Breast epithelium (tissue), 4 donors: ENCODE results near the gene SDK1. TPM values are rescaled to one million over a fixed set of nuclear protein-coding genes. Genes with fewer than 3 reads are reported as not detected.
"Not testable (repeated sequence)": the region's sequence is repeated elsewhere in the genome, so short reads cannot be mapped to it uniquely, and the experiment has no call there.

ENCODE experiments used
- DNase-seq, 2 donors: peaks; one replicate each; pipeline ENCODE4 v3.0.0-alpha.2; 2019; ENCODE audit warnings: low spot score in 2 of 2
- H3K27ac ChIP-seq, 2 donors: fragments of 200-600 bp; sonication (generic) in 1 of 2; one replicate each; pipeline ENCODE4 v1.5.1; 2016 to 2019; ENCODE audit warnings: mild to moderate bottlenecking in 1 of 2
- H3K27me3 ChIP-seq, 2 donors: fragments of 200-600 bp; sonication (generic) in 1 of 2; one replicate each; pipeline versions ENCODE4 v1.5.1 to v1.6.0; 2017 to 2019; ENCODE audit warnings: control low read depth in 1 of 2, mild to moderate bottlenecking in 1 of 2
- H3K36me3 ChIP-seq: fragments of 200-600 bp; one replicate; pipeline ENCODE4 v1.5.1; 2019
- H3K4me1 ChIP-seq, 2 donors: fragments of 200-600 bp; sonication (generic); one replicate each; pipeline ENCODE4 v1.5.1; 2016 to 2019; ENCODE audit warnings: control low read depth in 1 of 2
- H3K4me3 ChIP-seq, 3 donors: fragments of 200-600 bp; sonication (generic); 1 replicate in 2 of 3; 2 replicates in 1 of 3; pipeline ENCODE4 v1.5.1; 2016 to 2019; ENCODE audit warnings: mild to moderate bottlenecking in 3 of 3, moderate library complexity in 2 of 3
- H3K9me3 ChIP-seq, 2 donors: fragments of 200-600 bp; sonication (generic) in 1 of 2; one replicate each; pipeline ENCODE4 v1.5.1; 2016 to 2019; ENCODE audit warnings: control low read depth in 1 of 2
- CTCF ChIP-seq, 3 donors: fragments of 450-650 bp; IDR thresholded peaks; one replicate each; pipeline ENCODE4 v1.5.1; 2016 to 2017; ENCODE audit warnings: antibody characterized with exemption in 3 of 3, mild to moderate bottlenecking in 3 of 3, moderate library complexity in 3 of 3
- POLR2A ChIP-seq: fragments of 450-650 bp; IDR thresholded peaks from one replicate; pipeline ENCODE4 v1.6.1; 2016; ENCODE audit warnings: antibody characterized with exemption, mild to moderate bottlenecking, moderate library complexity
- POLR2AphosphoS5 ChIP-seq, 3 donors: sonication (generic); formaldehyde crosslinking; IDR thresholded peaks; one replicate each; pipeline ENCODE4 v1.6.1; 2017; ENCODE audit warnings: antibody characterized with exemption in 3 of 3
- intact Hi-C: fragments of 100-400 bp; cut with DNase I; formaldehyde crosslinking; loops from one replicate; pipeline ENCODE4 v1.15.1; 2023; ENCODE audit warnings: low total_unique reads
- total RNA-seq, 3 donors: library from RNA; depleted of rRNA; stranded (reverse); fragments of >200 nt; gene quantifications; one replicate each; pipeline ENCODE4 v1.1.0, GENCODE V29; 2016

The SDK1 gene
- total RNA-seq, 3 donors from 2014 or later = 3.7 to 18.2 (median 6.6) TPM

GRCh38 chr7:4260867-4261600, 960.0 kb downstream of the SDK1 start:
- TF ChIP-seq CTCF (IDR thresholded peaks at IDR 0.05) = no peak
- no peak for TF ChIP-seq POLR2A
- no peak for TF ChIP-seq POLR2AphosphoS5 (IDR thresholded peaks at IDR 0.05)
- no peak for DNase-seq
- no peaks in the 10 kb centered on the region for H3K9me3 ChIP-seq
- no peak overlapping the region for H3K4me3 ChIP-seq
- H3K36me3 ChIP-seq = no peaks in the 10 kb centered on the region
- intact Hi-C loops = no loop called here
- no peaks in the 10 kb centered on the region for H3K27me3 ChIP-seq
- no peaks in the 10 kb centered on the region for H3K4me1 ChIP-seq
- H3K27ac ChIP-seq = no peak overlapping the region

- no peak for DNase-seq
- Histone ChIP-seq H3K36me3 (no peaks in the 10 kb centered on the region), H3K9me3 (no peaks in the 10 kb centered on the region), H3K4me3 (no peak overlapping the region), H3K27ac (no peak overlapping the region), H3K4me1 (no peaks in the 10 kb centered on the region), H3K27me3 (no peaks in the 10 kb centered on the region)
- intact Hi-C loops = no loop called here
- TF ChIP-seq CTCF (IDR thresholded peaks at IDR 0.05) (no peak), POLR2A (no peak), POLR2AphosphoS5 (IDR thresholded peaks at IDR 0.05) (no peak)
Observed at GRCh38 chr7:4261601-4261960, 960.5 kb downstream of the SDK1 start.

GRCh38 chr7:4264206-4264605, 963.2 kb downstream of the SDK1 start:
- H3K36me3 ChIP-seq, intact Hi-C loops, H3K4me1 ChIP-seq, H3K27ac ChIP-seq, DNase-seq, H3K9me3 ChIP-seq, H3K27me3 ChIP-seq, H3K4me3 ChIP-seq: not testable (repeated sequence)

- no peak for DNase-seq
- Histone ChIP-seq H3K27me3 (no peaks in the 10 kb centered on the region), H3K27ac (no peak overlapping the region), H3K4me3 (no peak overlapping the region), H3K36me3 (no peaks in the 10 kb centered on the region), H3K9me3 (no peaks in the 10 kb centered on the region), H3K4me1 (no peaks in the 10 kb centered on the region)
- TF ChIP-seq POLR2A (no peak), POLR2AphosphoS5 (IDR thresholded peaks at IDR 0.05) (no peak), CTCF (IDR thresholded peaks at IDR 0.05) (no peak)
- intact Hi-C loops = no loop called here
Observed at GRCh38 chr7:4265066-4265465, 964.0 kb downstream of the SDK1 start.

- no peak for TF ChIP-seq POLR2A
- TF ChIP-seq POLR2AphosphoS5 (IDR thresholded peaks at IDR 0.05) = no peak
- no peak for TF ChIP-seq CTCF (IDR thresholded peaks at IDR 0.05)
- no peaks in the 10 kb centered on the region for H3K4me1 ChIP-seq
- intact Hi-C loops = no loop called here
- no peak for DNase-seq
- H3K9me3 ChIP-seq = no peaks in the 10 kb centered on the region
- H3K27me3 ChIP-seq = no peaks in the 10 kb centered on the region
- no peaks in the 10 kb centered on the region for H3K36me3 ChIP-seq
- H3K4me3 ChIP-seq = no peak overlapping the region
- H3K27ac ChIP-seq = no peak overlapping the region
Observed at GRCh38 chr7:4265676-4266075, 964.6 kb downstream of the SDK1 start.
